GM21786 (cell line): ENCODE data around the gene CHMP5.
A peak's percentile ranks its signal among the peaks of the same experiment; 100 is the strongest.

Source experiments
- ATAC-seq: cut with Tn5 transposase; IDR thresholded peaks from one replicate; pipeline ENCODE4 v1.9.1; 2021; ENCODE audit not compliant: unreplicated experiment

Gene CHMP5

DNA sequence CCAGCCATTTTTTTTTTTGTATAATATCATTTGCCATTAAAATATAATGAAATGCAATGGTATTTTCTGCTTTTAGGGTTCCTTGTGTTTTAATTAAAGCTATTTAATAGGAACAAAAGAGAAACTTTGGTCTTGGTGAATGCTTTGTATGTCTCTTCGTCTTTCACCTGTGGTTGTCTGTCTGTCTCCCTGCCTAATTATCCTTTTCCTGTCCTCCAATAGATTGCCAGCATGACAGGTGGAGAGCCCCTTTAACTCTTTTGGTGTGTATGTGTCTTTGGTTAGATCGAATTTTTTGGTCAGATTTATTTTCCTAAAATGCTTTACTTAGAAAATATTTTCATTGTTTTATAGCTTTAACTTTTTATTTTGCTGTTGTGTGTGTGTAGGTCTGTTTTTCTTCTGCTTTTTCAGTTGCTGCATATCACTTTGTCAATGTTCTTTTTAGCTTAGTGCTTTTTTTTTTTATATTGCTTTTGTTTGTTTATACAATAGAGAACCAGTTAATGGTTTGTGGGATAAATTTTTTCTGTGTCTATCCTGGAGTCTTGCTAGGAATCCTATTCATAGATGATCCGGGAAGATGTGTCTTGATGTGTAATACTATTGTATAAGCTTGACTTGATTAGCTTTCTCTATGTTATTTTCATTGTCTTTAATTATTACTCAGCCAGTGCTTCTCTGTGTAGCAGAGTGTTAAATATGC, 8.6 kb downstream of the CHMP5 start:
- no peak for ATAC-seq

DNA sequence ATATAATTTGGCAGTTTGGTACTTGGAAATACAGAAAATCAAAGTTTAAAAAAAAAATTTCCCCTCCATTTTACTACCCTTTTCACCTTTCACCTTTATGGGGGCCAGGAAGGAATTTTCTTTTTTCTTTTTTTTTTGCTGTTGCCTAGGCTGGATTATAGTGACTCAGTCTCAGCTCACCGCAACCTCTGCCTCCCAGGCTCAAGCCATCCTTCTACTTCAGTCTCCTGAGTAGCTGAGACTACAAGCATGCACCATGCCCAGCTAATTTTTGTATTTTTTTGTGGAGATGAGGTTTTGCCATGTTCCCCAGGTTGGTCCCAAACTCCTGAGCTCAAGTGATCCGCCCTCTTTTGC, 9.1 kb downstream of the CHMP5 start:
- ATAC-seq = no peak

DNA sequence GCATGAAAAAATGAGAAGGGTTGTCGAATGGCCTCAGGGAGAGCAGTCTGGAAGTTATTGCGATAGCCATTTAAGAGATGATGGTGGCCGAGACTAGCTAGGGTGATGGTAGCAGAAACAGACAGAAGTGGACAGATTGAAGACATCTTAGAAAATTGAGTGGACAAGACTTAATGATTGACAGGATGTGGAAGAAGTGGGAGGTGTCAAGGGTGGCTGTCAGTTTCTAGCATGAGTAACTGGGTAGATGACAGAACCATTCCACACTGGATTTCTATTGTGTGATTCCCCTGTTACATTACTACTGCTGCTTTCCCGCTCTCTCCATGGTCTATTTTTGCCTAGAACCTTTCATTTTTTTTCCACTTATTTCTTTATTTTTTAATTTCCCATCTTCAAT, 12.6 kb downstream of the CHMP5 start:
- ATAC-seq = no peak

DNA sequence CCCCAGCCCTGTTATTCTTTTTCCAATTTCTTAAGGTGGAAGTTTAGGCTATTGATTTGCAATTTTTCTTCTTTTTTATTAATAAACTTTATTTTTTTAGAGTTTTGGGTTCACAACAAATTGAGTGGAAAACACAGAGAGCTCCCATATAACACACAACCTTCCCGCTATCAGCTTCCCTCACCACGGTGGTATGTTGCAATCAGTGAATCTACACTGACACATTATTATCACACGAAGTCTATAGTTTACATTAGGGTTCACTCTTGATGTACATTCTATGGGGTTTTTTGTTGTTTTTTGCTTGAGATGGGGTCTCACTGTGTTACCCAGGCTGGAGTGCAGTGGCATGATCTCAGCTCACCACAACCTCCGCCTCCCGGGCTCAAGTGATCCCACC, 20.7 kb downstream of the CHMP5 start:
- no peak for ATAC-seq

DNA sequence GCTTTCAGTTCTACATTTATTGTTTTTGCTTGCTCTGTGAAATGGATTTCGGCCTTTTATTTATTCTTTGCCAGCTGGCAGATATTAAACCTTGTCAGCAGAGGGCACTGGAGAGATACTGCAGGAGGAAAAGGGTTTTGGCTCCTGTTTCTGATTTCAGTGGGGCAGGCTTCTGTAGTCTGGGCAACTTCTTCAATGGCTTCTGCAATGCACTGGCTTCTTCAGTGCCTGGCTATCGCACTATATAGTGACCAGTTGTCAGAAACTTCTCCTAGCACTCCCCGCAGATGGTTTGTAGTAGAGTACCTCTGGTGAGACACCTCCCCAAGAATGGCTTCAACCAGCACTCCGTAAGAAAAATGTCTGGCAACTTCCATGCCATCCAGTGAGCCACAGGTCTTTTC, 22.2 kb downstream of the CHMP5 start:
- ATAC-seq = no peak

DNA sequence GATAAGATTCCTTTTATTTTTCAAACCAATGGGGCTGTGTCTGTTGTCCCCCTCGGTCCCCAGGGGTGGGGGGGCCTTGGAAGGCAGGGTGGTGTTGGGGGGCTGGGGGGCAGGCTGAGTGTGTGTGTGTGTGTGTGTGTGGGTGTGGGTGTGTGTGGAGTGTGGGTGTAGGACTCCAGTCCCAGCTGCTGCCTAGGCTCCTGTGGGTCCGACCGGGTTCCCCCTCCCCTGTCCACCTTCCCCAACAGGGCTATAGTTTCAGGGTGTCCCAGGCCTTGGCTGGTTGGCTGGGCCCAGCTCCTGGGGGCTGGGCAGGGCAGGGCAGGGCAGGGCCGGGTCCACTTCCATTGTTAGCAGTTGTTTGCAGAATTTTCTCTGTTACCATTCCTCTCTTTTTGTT, 23.4 kb downstream of the CHMP5 start:
- ATAC-seq = no peak

DNA sequence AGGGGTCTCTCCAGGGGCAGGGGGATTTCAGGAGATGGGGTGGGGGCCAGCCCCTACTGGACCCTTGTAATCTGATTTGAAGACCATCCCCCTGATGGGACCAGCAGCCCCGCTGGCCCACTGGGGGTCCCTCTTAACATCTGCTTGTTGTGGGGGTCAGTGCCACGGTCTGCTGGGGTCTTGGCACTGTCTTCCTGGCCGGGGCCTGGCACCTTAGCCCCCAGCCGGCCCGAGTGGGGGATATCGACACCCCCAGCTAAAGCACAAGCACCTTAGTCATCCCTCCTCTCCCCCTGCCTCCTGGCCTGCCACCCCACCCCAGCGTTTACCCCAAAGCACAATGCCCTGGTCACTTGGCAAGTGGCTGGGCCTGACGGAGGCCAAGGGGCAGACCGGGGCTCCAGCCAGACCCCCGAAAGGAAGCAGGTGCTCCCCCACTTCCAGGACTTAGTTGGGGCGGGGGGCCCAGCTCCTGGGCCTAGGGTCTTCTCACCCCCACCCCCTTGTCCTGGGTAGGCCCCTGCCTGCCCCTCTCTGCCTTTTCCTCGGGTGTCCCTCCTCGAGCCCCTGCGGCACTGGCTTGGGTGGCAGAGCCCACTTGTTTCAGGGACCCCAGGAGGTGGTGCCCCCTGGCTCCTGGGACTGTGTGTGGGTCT, 24.1 kb downstream of the CHMP5 start:
- ATAC-seq = no peak

DNA sequence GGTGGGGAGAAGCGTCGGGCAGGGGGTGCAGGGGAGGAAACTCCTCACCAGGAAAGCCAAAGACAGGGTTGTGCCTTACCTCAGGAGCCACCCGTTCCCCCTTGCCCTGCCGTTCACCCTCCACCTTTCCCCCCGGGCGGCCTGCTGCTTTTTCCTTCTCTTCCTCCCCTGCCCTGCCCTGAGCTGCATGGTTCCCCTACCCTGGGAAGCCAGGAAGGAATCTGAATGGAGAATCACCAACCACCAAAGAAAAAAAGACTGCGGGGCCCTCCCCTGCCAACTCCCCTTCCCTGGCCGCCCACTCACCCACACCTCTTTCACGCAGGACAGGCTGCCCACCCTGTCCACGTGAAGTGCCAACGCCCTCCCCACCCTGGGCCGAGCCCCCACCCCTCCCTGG, 24.6 kb downstream of the CHMP5 start:
- ATAC-seq = no peak

DNA sequence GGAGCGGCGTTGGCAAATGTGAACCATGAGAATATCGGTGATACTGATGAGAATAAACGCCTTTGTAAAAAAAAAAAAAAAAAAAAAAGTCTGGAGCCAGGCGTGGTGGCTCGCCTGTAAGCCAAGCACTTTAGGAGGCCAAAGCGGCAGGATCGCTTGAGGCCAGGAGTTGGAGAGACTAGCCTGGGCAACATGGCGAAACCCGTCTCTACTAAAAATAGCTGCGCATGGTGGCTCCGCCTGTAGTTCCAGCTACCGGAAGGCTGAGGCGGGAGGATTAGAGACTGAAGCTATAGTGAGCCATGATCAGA, 25.0 kb downstream of the CHMP5 start:
- no peak for ATAC-seq

DNA sequence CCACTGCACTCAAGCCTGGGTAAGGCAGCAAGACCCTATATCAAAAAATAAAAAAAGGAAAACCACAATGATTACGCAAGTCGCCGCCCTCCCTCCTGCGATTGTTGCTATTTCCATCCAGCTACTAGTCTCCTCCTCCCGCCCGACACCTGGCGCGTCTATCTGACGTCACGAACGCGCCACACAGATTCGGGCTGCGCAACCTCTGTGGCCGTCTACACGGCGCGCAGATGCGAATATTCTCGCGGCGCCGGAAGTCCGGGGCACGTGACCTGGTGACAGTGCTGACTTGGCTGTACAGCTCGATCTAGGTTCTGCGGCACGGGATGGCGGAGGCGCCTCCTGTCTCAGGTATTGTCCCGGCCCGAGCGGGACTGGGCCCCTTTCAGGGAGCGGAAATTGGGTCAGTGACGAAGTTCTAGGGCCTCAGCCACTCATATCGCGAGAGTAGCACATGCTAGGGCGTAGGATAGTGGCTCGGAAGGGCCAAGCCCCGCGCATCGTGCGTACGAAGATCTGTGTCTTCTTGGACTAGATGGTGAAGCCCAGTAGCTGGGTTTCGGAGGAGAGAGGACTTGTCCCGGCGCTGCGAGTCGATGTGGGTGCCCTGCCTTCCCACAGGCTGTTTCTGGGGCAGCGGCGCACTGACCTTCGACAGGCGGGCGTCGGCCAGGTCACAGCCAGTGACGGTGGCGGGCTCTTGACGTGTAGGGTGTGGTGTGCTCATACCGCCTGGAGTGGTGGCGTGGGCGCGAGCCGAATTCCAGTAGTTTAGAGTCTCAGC, 25.6 kb downstream of the CHMP5 start, which contains the start of gene NFX1:
NFX1 (plus strand) TSS at position 270 of the 784 bp plus-strand sequence; CDS start at position 327, 57 bp downstream.
- peak; percentile 85 for ATAC-seq

DNA sequence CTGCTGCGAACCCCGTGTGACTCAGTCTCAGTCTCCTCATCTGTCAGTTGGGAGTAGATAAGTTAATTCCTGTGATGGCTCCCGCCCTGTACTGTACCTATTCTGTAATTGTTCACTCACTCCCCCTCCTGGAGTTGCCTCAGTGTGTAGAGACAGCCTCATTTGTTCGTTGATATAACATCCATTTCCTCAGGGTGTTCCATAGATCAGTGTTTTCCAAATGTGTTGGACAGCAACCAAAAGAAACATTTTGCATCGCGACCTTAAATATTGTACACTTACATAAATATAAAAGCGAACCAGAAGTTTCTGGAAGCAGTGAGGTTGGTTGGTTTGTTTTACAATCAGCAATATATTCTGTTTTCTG, 26.2 kb downstream of the CHMP5 start:
- ATAC-seq = no peak

DNA sequence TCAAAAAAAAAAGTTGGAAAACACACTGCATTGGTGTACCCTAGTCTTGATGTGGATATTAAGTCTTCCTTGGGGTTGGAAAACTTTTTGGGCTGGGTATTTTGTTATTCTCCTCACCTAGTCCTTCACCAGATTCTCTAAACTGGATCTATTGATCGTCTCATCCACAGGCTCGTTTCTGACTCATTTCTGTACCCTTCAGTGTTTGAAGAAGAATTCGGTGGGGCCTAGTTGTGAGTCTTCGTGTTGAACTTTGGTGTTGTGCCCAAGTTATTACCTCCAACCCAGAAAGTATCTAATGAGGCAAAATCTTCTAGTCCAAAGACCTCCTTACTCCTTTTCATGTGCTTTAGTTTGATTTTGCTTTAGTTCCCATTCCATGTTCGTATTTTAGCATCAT, 27.1 kb downstream of the CHMP5 start:
- ATAC-seq = no peak

DNA sequence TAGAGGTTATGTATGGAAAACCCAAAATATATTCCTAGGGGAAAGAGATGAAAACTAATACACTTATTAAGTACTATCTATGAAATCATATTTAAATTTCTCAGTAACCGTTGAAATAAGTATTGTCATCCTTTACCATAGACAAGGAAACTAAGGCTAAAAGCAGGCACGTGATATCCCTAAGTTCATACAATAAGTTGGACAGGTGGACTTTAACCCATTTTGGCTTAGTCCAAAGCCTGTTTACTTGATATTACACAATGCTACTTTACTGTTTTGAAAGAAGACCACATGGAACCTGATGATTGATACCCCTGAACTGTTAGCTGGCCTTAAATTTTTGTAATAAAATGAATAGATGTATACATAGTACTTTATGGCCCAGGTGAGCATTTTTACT, 28.9 kb downstream of the CHMP5 start:
- no peak for ATAC-seq

DNA sequence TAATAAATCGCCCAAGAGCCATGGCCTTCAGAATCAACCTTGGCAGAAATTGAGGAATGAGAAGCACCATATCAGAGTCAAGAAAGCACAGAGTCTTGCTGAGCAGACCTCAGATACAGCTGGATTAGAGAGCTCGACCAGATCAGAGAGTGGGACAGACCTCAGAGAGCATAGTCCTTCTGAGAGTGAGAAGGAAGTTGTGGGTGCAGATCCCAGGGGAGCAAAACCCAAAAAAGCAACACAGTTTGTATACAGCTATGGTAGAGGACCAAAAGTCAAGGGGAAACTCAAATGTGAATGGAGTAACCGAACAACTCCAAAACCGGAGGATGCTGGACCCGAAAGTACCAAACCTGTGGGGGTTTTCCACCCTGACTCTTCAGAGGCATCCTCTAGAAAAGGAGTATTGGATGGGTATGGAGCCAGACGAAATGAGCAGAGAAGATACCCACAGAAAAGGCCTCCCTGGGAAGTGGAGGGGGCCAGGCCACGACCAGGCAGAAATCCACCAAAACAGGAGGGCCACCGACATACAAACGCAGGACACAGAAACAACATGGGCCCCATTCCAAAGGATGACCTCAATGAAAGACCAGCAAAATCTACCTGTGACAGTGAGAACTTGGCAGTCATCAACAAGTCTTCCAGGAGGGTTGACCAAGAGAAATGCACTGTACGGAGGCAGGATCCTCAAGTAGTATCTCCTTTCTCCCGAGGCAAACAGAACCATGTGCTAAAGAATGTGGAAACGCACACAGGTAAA, 30.0 kb downstream of the CHMP5 start:
- no peak for ATAC-seq

DNA sequence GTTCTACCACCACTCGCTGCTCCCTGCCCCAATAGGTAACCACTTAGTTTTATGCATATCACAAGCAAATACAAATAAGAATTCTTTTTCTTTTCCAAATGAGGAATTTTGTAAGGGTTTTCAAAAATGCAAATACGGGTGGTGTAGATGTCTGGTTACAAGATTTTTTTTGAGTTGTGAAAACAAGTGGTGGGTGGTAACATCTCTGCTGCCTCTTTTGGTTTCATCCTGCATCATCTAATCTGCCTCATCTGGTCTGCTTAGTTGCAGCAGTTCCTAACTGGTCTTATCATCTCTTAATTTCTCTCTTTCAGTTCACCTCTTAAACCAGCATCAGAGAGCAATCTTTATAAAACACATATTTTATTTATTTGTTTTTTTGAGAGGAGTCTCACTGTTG, 30.7 kb downstream of the CHMP5 start:
- peak; percentile 36 for ATAC-seq

DNA sequence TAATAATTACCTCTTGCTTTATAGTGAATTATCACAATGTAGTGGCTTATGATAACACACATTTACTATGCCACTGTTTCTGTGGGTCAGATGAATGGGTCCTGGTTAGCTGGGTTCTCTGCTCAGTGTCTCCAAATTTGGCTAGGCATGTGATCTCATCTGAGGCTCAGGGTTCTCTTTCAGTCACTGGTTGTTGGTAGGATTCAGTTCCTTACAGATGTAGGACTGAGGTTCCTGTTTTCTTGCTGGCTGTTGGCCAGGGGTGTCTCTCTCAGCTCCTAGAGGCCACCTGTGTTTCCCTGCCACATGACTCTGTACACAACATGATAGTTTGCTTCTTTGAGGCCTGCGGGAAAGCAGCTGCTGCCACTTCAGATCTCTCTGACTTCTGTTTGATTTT, 32.6 kb downstream of the CHMP5 start:
- peak; percentile 93 for ATAC-seq

DNA sequence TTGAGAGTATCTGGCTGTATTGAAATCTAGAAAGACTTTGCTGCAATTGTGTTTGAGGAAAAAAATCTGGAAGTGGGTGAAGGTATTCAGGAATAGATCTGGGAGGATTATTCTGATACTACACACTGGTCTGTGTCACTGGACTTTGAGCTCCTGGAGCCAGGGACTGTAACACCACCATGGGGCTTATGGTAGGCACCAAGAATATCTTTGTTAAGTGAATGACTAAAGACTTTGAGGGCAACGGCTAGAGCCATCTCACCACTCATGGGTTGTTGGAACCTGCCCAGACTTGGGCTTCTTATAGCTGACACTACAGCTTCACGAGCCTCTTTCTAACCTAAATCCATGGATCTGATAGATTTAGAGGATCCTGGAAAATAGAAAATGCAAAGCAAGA, 35.7 kb downstream of the CHMP5 start:
- no peak for ATAC-seq

DNA sequence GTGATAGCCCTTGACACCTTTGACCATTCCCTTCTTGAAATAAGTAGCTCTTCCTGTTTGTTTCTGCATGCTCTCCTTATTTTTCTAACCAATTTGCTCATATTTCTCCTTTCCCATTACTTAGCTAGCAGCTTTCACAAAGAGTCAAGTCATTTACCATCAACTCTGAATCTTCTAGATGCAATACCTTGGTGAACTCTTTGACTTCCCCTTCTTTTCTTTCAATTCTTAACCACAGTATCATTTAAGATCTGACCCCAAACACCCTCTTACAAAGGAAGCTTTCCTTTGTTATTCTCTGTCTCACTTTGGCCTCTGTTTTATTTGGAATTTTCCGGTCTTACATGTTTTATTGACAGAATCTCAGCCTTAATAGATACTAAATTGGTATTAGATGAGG, 39.5 kb downstream of the CHMP5 start:
- ATAC-seq = no peak

DNA sequence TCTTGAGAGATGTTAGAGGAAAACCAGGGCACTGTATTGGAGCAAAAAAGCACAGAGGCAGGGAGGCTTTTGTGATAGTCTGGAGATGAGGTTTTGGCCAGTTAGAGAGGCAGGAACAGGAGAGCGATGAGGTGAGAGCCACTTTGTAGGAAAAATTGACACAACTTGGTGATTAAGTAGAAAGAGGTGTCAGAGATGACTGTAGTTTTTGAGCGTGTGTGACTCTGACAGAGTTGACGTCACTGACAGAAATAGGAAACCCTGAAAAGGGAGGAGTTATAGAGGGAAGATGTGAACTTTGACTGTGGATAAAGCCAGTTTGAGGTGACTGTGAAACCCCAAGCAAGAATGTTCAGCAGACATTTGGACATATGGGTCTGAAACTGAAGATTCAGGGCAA, 41.2 kb downstream of the CHMP5 start:
- ATAC-seq = no peak

DNA sequence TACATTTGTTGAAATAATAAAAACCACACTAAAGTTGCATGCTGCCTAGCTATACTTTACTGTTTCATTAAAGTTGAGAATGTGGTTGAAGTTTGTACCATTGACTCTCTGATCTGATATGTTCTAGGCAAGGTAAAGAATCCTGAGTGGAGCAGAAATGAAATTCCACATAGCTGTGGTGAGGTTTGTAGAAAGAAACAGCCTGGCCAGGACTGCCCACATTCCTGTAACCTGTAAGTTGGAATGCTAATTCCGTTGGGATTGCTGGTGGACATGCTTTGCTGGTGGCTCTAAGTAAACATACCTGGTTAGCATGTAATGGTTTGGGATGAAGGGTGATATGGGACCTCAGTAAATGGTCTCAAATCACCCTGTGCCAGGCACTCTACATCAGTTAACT, 42.2 kb downstream of the CHMP5 start:
- ATAC-seq = no peak

DNA sequence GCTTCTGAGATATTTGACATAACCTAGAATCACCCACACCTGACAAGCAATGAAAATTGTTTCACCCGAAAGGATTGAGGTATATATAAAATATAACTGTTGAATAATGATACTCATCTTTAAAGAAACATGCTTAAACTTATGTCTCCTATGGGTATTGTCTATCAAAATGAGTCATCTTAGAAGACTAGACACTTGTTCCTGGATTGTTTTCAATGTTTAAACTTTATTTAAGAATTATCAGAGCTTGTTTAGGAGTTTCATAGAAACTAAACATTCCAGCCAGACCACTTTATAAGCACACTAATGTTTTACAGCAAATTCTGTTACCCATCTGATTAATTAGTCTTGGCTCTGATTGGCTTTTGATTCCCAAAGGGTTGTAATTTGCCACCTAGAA, 45.1 kb downstream of the CHMP5 start:
- ATAC-seq = no peak

DNA sequence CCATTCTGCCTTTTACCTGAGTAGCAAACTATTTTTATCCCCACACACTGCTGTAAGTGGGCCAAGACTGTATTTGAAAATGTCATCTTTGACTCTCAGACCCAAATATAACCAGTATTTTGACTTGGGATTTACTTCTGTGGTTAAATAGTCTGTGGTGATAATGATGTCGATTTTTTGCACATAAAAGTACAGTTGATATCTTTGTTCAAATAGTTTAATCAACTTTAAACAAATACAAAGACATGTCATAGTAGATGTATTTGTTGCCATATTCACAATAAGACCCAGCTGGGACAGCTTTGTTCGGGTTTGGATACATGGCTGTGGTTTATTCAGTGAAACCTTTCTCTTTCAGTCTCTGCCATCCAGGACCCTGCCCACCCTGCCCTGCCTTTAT, 45.9 kb downstream of the CHMP5 start:
- no peak for ATAC-seq
